Type B pancreatic cell (in vitro differentiated cells): ENCODE measurements around the gene WNT9A. TPM values are rescaled to one million over a fixed set of nuclear protein-coding genes. Genes with fewer than 3 reads are reported as not detected.
A peak's percentile ranks its signal among the peaks of the same experiment; 100 is the strongest.

Experiments
- DNase-seq: peaks from one replicate; pipeline ENCODE4 v3.0.0; 2021; ENCODE audit warnings: mixed read lengths; ENCODE audit not compliant: unreplicated experiment; ENCODE audit errors: extremely low spot score
- H3K27ac Mint-ChIP-seq: 2 replicates; pipeline ENCODE4 v1.8.0; 2021; ENCODE audit warnings: mild to moderate bottlenecking, mixed read lengths
- H3K27me3 Mint-ChIP-seq: 2 replicates; pipeline ENCODE4 v1.8.0; 2021; ENCODE audit warnings: mixed read lengths
- H3K36me3 Mint-ChIP-seq: 2 replicates; pipeline ENCODE4 v1.8.0; 2021; ENCODE audit warnings: mixed read lengths
- H3K4me1 Mint-ChIP-seq: one replicate; pipeline ENCODE4 v1.8.0; 2021; ENCODE audit warnings: mixed read lengths; ENCODE audit not compliant: unreplicated experiment
- H3K4me3 Mint-ChIP-seq: 2 replicates; pipeline ENCODE4 v1.8.0; 2021; ENCODE audit warnings: mild to moderate bottlenecking, mixed read lengths
- H3K9me3 Mint-ChIP-seq: 2 replicates; pipeline ENCODE4 v1.8.0; 2021; ENCODE audit warnings: mixed read lengths
- total RNA-seq: library from RNA; stranded (reverse); gene quantifications from 2 replicates; pipeline ENCODE4 v1.2.1, GENCODE V29; 2021; ENCODE audit warnings: low replicate concordance
- TF ChIP-seq, protein P1 (sequence below): fragments of 200-600 bp; sonication (generic); conservative IDR thresholded peaks from 2 replicates; pipeline ENCODE4 v1.5.0; 2021; ENCODE audit warnings: antibody characterized with exemption, mild to moderate bottlenecking

WNT9A gene
- total RNA-seq, 1 donor from 2014 or later = 4.3 TPM

- Mint-ChIP-seq H3K4me1 (peaks cover 38% of the 10 kb centered on the region), H3K4me3 (peak overlapping the region; percentile 8), H3K27ac (no peak overlapping the region), H3K27me3 (no peaks in the 10 kb centered on the region), H3K36me3 (no peaks in the 10 kb centered on the region), H3K9me3 (no peaks in the 10 kb centered on the region)
- TF ChIP-seq, protein P1, sequence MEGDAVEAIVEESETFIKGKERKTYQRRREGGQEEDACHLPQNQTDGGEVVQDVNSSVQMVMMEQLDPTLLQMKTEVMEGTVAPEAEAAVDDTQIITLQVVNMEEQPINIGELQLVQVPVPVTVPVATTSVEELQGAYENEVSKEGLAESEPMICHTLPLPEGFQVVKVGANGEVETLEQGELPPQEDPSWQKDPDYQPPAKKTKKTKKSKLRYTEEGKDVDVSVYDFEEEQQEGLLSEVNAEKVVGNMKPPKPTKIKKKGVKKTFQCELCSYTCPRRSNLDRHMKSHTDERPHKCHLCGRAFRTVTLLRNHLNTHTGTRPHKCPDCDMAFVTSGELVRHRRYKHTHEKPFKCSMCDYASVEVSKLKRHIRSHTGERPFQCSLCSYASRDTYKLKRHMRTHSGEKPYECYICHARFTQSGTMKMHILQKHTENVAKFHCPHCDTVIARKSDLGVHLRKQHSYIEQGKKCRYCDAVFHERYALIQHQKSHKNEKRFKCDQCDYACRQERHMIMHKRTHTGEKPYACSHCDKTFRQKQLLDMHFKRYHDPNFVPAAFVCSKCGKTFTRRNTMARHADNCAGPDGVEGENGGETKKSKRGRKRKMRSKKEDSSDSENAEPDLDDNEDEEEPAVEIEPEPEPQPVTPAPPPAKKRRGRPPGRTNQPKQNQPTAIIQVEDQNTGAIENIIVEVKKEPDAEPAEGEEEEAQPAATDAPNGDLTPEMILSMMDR = no peak
- DNase-seq = no peak
These were observed 27.8 kb downstream of the WNT9A start for GRCh38 chr1:227919906-227920305.

DNA sequence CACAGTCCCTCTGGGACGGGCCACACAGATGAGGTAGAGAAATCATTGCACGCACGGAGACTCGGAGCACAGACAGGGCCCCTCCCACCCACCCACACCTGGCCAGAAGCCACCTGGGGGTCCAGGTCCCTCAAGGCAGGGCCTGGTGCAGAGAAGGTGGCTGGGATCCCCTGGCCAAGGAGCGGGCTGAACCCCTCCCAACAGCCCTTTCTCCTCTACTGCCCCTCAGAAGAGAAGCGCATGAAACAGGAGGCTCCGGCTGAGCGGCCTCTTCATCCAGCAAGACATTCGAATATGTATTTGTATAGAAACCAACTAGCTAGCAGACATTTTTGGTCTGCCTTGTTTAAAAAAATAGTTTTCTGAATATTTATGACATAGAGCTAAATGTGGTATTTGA lies 29.0 kb downstream of the WNT9A start:
- H3K36me3 Mint-ChIP-seq = no peaks in the 10 kb centered on the region
- H3K27ac Mint-ChIP-seq = no peak overlapping the region
- H3K27me3 Mint-ChIP-seq = no peaks in the 10 kb centered on the region
- H3K9me3 Mint-ChIP-seq = no peaks in the 10 kb centered on the region
- H3K4me1 Mint-ChIP-seq = peaks cover 38% of the 10 kb centered on the region
- TF ChIP-seq, protein P1 = no peak
- no peak for DNase-seq
- H3K4me3 Mint-ChIP-seq = no peak overlapping the region

DNA sequence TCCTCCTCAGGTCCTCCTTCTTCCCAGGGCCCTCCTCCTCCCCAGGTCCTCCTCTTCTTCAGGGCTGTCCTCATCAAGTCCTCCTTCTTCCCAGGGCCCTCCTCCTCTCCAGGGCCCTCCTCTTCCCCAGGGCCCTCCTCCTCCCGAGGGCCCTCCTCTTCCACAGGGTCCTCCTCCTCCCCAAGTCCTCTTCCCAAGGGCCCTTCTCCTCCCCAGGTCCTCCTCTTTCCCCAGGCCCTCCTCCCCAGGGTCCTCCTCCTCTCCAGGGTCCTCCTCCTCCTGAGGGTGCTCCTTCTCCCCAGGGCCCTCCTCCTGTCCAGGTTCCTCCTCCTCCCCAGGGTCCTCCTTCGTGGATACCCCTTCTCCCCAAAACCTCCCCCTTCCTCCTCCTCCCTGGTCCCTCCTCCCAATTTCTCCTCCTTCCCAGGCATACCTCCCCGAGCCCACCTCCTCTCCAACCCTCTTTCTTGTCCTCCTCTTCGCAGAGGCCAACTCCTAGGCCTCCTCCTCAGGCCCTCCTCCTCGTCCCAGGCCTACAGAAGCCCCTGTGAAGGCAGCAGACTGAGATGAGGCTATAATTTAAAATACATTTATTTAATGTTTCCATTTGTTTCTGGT lies 29.5 kb downstream of the WNT9A start:
- Mint-ChIP-seq H3K27me3 (no peaks in the 10 kb centered on the region), H3K27ac (no peak overlapping the region), H3K9me3 (no peaks in the 10 kb centered on the region), H3K4me3 (no peak overlapping the region), H3K36me3 (no peaks in the 10 kb centered on the region), H3K4me1 (peaks cover 42% of the 10 kb centered on the region)
- TF ChIP-seq, protein P1 = no peak
- DNase-seq = no peak

DNA sequence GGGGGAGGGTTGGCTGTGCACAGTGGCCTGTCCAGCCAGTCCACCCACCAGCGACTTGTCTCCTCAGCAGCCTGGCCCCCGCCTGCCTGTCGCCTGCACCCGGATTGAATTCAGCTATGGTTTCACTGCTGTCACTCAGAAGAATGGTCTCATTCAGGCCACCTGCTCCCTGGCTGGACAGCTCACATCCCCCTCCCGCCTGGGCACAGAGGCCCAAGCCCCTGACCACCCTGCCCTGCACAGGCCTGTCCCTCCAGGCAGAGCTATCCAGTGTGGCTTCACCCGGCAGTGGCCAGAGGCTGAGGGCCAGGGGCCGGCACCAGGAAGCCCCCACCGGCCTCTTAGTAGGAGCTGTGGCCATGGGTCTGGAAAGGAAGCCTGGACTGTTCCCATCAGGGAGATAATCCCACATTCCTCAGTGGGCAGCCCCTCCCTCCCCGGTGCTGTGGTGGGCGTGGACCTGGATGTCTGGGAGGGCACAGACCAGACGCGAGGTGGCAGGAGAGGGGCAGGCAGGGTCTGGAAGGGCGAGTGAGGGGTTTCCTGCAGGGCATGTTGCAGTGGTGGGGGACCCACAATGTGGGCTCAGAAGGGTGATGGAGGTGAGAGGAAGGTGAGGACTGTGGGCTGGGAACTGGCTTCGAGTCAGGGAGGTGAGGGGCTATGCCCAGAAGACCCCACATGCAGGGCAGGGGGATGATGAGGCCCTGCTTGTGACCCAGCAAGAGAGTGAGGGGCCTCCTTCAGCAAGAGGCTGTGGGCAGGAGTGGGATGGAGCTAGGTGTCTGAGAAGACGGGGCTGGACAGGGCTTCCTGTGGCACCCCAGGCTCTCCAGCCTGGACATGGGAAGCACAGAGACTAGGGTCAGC lies 30.4 kb downstream of the WNT9A start:
- Mint-ChIP-seq H3K4me3 (no peak overlapping the region), H3K36me3 (no peaks in the 10 kb centered on the region), H3K4me1 (peaks cover 46% of the 10 kb centered on the region), H3K27ac (peak overlapping the region; percentile 51), H3K9me3 (no peaks in the 10 kb centered on the region), H3K27me3 (no peaks in the 10 kb centered on the region)
- no peak for DNase-seq
- TF ChIP-seq, protein P1 = no peak

GRCh38 chr1:227916655-227917054 lies 31.1 kb downstream of the WNT9A start:
- no peak for DNase-seq
- no peaks in the 10 kb centered on the region for H3K9me3 Mint-ChIP-seq
- H3K27ac Mint-ChIP-seq = peak overlapping the region; percentile 42
- H3K4me3 Mint-ChIP-seq = peak overlapping the region; percentile 3
- no peaks in the 10 kb centered on the region for H3K36me3 Mint-ChIP-seq
- TF ChIP-seq, protein P1 = no peak
- no peaks in the 10 kb centered on the region for H3K27me3 Mint-ChIP-seq
- H3K4me1 Mint-ChIP-seq = peaks cover 50% of the 10 kb centered on the region
